Measurements from ENCODE around the gene SLC2A8.
A peak's percentile ranks its signal among the peaks of the same experiment; 100 is the strongest.

The SLC2A8 gene

DNA sequence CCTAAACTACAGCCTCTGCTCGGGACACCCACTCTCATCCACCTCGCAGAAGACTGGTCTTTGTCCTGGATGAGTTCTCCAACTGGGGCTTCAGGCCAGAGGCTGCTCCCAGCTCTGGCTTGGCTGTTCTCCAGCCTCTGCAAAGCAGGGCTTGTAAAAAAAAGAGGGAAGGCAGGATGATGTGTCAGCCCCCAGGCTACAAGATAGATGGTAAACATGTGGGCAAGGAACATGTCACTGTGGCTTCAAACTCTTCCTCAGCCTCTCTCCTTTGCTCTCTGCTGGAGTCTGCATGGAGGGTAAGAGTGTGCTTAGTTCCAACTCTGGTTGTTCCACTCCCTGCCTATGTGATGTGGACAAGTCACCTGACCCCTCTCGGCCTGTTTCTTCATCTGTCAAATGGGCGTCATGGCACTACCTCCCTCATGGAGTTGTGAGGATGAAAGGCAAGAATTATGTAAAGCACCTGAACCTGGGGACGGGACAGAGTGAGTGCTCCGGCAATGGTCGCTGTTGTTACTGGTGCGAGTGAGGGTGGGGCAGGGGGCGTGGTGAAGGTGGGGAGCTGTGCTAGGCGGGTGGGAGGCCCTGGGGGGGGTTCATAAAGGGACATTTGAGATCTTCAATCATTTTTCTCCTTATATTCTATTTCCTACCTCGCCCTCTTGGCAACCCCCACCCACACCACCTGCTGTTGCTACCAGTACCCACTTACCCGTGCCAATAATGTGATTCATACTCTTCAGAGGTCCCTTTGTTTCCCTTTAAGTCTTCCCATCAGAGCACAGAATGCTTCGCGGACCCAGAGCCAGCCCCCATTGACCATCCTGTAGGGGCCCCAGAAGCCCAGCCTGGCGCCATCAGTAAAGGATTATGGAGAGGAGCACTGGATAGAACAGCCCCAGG, 20.4 kb downstream of the SLC2A8 start:
- ChIA-PET POLR2A (ENCODE audit: low non-redundant PET) (interaction anchor here (0.7 kb wide), 1 partner anchor 34 kb away, joined by 3 read pairs; the partner anchor contains the start of genes LRSAM1 and RPL12), CTCF (interaction anchor here (0.5 to 1.3 kb wide), 8 partner anchors 15 to 259 kb away, joined by 3 to 10 read pairs (median 3); no protein-coding TSS in a partner anchor)
- H3K27ac ChIP-seq, result peak overlapping the region; percentile 73
- DNase-seq (ENCODE audit: low spot score), result peak; percentile 93
- TF ChIP-seq, protein P1, sequence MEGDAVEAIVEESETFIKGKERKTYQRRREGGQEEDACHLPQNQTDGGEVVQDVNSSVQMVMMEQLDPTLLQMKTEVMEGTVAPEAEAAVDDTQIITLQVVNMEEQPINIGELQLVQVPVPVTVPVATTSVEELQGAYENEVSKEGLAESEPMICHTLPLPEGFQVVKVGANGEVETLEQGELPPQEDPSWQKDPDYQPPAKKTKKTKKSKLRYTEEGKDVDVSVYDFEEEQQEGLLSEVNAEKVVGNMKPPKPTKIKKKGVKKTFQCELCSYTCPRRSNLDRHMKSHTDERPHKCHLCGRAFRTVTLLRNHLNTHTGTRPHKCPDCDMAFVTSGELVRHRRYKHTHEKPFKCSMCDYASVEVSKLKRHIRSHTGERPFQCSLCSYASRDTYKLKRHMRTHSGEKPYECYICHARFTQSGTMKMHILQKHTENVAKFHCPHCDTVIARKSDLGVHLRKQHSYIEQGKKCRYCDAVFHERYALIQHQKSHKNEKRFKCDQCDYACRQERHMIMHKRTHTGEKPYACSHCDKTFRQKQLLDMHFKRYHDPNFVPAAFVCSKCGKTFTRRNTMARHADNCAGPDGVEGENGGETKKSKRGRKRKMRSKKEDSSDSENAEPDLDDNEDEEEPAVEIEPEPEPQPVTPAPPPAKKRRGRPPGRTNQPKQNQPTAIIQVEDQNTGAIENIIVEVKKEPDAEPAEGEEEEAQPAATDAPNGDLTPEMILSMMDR (conservative IDR thresholded peaks at IDR 0.05; ENCODE audit: low read depth), result no peak

DNA sequence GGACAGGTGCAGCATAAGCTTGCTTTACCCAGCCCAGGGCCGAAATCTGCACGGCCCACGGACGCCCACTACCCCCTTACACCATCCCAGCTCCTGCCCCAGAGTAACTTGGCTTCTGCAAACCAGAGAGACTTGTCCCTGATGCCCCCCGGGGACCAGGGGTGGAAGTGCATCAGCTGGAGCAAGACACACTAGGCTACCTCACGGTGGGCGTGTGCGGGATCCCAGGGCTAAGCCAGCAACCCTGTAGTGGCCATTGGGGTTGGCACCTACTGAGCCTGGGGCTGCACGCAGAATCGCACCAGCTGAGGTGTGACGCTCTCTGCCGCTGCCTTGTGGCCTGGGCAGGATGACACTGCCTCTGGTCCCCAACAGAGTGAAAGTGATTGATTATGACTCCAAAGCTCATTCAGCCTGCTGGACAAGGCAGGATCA, 21.1 kb downstream of the SLC2A8 start:
- TF ChIP-seq, protein P1 (conservative IDR thresholded peaks at IDR 0.05; ENCODE audit: low read depth), result no peak
- no peak for DNase-seq (ENCODE audit: low spot score)
- ChIA-PET POLR2A (ENCODE audit: low non-redundant PET) (no interaction called here), CTCF (interaction anchor here (0.5 to 1.3 kb wide), 5 partner anchors 17 to 195 kb away, joined by 3 to 10 read pairs (median 3); no protein-coding TSS in a partner anchor)
- H3K27ac ChIP-seq, result peak overlapping the region; percentile 73

DNA sequence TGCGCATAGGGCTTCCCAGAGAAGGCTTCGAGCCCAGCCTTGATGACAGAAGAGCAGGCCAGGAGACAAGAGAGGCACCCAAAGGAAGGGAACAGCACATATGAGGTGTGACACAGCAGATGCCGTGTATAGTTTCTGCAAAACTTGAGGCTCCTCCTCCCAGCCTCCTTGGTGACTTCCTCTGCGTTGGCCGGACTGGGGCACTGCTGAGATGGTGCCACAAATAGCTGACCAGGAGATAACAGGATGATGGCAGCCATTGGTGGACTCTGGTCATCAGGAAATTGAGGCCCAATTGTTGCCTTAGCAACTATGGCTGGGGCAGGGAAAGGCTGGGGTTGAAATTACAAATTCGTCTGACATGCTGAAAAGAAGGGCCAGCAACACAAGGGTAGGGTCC, 22.4 kb downstream of the SLC2A8 start:
- TF ChIP-seq, protein P1 (conservative IDR thresholded peaks at IDR 0.05; ENCODE audit: low read depth), result no peak
- CTCF ChIA-PET, result no interaction called here
- peak overlapping the region; percentile 2; the same call in 1 of the 2 replicates for H3K27ac ChIP-seq
- no peak for DNase-seq (ENCODE audit: low spot score)
- POLR2A ChIA-PET (ENCODE audit: low non-redundant PET), result no interaction called here

DNA sequence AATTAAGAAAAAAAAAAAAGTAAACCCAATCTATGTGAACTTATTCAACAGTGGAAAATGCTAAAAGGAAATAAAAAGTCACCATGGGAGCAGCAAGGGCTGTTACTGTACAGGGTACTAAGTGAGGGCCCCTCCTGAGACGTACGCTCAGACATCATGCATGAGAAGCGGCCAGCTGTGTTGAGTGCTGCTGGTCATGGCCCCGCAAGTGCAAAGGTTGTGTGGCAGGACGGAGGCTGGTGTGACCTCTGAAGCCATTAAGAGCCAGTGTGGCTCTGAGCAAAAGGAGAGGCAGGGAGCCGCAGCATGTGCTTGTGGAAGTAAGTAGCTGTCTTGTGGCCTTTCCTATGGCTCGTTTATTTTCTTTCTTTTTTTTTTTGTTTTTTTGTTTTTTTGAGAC, 24.1 kb downstream of the SLC2A8 start:
- TF ChIP-seq, protein P1 (conservative IDR thresholded peaks at IDR 0.05; ENCODE audit: low read depth), result no peak
- DNase-seq (ENCODE audit: low spot score), result no peak
- ChIA-PET CTCF (interaction anchor here (0.6 to 0.7 kb wide), 4 partner anchors 66 to 566 kb away, joined by 3 to 5 read pairs (median 4); no protein-coding TSS in a partner anchor), POLR2A (ENCODE audit: low non-redundant PET) (no interaction called here)
- H3K27ac ChIP-seq, result peak overlapping the region; percentile 96

DNA sequence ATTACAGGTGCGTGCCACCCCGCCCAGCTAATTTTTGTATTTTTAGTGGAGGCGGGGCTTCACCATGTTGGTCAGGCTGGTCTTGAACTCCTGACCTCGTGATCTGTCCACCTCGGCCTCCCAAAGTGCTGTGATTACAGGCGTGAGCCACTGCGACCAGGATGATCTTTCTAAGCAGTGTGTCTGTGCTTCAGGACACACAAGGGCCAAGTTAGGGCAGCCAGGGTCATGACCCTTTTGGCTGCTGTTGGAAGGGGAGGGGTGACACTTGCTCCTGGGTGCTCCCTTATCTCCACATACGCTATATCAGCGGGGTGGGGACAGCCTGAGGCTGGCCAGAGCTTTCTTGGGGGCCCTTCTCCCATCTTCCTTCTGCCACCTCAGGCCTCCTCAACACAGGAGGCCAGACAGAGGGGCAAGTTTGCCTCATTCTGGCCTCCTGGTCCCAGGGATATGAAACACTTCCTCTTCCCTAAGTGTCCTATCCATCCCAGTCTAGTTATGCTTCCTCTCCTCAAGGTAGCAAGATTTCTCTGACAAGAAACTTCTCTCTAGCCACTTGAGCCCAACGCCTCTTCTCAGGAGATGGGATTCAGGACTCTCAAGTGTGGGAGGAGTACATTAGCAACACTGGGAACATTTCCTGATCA, 25.3 kb downstream of the SLC2A8 start:
- peak overlapping the region; percentile 96 for H3K27ac ChIP-seq
- CTCF ChIA-PET, result interaction anchor here (0.6 kb wide), 1 partner anchor 9 kb away, joined by 4 read pairs; no protein-coding TSS in a partner anchor
- DNase-seq (ENCODE audit: low spot score), result no peak
- TF ChIP-seq, protein P1 (conservative IDR thresholded peaks at IDR 0.05; ENCODE audit: low read depth), result no peak
- POLR2A ChIA-PET (ENCODE audit: low non-redundant PET), result no interaction called here

DNA sequence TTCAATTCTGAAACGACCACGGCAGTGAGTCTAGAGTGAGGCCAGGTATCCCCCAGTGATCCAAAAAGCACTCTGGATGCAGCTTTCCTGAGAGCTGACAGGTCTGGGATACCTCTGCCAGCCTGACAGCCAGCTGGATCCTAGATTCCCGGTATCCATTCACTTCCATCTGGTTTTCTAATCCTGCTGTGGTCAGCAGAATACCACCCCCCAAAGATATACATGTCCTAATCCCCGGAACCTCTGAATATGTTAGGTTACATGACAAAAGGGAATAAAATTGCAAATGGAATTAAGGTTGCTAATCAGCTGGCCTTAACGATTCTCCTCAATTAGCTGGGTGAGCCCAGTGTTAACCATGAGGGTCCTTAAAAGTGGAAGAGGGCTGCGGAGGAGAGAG, 25.8 kb downstream of the SLC2A8 start:
- CTCF ChIA-PET, result interaction anchor here (0.7 kb wide), 2 partner anchors 59 to 174 kb away, joined by 3 read pairs; no protein-coding TSS in a partner anchor
- POLR2A ChIA-PET (ENCODE audit: low non-redundant PET), result no interaction called here
- H3K27ac ChIP-seq, result peak overlapping the region; percentile 96
- no peak for DNase-seq (ENCODE audit: low spot score)
- TF ChIP-seq, protein P1 (conservative IDR thresholded peaks at IDR 0.05; ENCODE audit: low read depth), result no peak
